ELR (cell line): ENCODE data around the gene VASH1.
"Not testable (repeated sequence)": the region's sequence is repeated elsewhere in the genome, so short reads cannot be mapped to it uniquely, and the experiment has no call there.

Experiments used
- DNase-seq: peaks from one replicate; pipeline ENCODE4 v3.0.0-alpha.2; 2015; ENCODE audit warnings: low read depth

VASH1 gene

DNA sequence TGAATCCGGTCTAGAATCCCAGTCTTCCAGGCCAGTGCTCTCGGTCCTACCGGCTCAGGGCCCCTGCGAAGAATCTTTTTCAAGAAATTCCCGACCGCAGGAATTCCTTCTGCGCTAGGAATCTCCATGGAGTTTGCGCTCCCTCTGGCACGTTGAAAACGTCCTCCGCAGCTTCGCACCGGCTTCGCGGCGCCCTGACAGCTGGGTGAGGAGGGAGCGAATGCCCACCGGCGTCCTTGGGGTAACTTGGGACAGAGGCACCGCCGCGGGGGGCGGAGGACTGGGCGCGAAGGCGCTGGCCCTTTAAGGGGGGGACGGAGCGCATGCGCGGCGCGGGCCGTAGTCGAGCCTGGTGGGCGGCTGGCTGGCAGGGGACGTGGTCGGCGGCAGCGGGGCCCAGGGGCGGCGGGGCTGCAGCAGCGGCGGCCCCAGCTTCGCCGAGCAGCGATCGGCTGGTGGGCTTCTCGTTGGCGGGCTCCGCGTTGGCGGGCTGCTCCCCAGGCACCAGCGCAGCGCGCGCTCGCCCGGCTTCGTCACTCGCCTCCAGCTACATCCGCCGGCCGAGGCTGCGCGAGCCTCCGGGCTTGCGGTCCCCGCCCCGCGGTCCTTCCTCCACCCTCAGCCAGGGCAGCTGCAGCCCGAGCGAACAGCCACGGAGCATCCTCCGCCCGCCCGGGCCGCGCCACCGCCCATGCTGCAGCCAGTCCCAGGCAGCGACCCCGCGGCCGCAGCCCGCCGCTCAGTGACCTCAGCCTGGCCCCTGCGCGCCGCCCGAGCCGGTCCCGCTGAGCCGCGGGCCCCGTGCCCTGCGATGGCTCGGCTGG lies at the start of gene VASH1:
TSS of gene VASH1 (plus strand) at position 333 of the 824 bp plus-strand sequence. CDS start 1,354 bp downstream, outside the sequence.
- peak; percentile 83 for DNase-seq

GRCh38 chr14:76713121-76713520 lies 48.1 kb upstream of the VASH1 start:
- DNase-seq, result no peak

DNA sequence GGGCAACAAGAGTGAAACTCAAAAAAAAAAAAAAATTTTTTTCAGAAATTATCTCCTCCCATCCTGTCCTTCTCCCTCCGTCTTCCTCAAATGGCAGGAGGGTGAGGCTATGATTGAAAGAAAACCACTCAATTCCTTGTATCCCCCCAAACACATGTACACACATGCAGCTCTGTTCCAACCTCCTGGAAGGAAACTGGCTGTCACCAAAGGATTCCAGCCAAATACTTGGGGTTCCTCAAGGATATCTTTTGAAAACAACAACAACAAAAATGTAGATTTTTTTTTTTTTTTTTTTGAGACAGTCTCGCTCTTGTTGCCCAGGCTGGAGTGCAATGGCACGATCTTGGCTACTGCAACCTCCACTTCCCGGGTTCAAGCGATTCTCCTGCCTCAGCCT lies 46.8 kb upstream of the VASH1 start:
- DNase-seq, result no peak

GRCh38 chr14:76715101-76715500 lies 46.2 kb upstream of the VASH1 start:
- DNase-seq, result no peak

DNA sequence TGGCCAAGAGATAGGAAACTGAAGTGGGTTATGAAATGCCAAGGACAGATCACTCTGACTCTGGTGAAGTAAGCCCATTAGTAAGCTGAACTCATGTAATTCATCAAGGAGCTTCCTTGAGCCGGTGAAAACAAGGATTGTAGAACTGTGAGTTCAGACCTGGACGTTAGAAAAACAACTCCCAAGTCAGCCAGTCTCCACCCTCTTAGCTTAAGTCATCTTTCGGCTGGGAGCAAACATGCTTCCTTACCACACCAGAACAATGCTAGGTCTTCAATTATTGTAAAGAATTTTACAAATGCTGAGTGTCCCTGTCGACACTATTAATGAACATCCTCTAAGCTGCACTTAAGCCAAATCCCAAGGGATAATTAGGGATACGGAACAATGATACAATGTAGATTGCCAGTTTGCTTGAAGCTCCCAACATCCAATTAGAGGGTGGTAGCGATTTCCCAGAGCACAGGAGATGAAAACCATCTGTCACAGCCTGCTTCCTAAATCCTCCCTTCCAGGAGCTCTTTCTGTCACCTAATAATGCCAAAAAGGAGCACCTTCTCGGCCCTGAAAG lies 45.7 kb upstream of the VASH1 start:
- no peak for DNase-seq

DNA sequence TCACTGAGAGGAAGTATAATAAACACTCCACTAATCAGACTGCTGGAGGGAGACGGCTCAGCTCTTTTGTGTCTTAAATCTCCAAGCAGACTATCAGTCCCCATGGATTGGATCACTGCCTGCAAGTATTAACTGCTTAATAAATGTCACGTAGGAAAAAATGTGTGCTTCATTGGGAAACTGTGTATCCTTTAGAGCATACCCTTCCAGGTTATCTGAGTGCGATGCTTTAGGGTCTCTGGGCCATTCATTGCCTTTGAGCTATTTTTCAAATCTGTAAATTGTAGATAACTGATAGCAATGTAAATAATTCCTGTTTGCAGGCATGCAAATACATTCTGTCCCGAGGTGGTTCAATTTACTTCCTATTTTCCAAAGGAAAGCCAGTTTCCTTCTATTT lies 45.0 kb upstream of the VASH1 start:
- DNase-seq, result no peak

GRCh38 chr14:76717508-76718290 lies 43.6 kb upstream of the VASH1 start:
- DNase-seq, result no peak

- no peak for DNase-seq
Measured at GRCh38 chr14:76718306-76719040, 42.8 kb upstream of the VASH1 start.

- DNase-seq, result no peak
Measured at GRCh38 chr14:76719666-76720065, 41.6 kb upstream of the VASH1 start.

GRCh38 chr14:76720382-76720813 lies 40.9 kb upstream of the VASH1 start:
- peak; percentile 28 for DNase-seq

DNA sequence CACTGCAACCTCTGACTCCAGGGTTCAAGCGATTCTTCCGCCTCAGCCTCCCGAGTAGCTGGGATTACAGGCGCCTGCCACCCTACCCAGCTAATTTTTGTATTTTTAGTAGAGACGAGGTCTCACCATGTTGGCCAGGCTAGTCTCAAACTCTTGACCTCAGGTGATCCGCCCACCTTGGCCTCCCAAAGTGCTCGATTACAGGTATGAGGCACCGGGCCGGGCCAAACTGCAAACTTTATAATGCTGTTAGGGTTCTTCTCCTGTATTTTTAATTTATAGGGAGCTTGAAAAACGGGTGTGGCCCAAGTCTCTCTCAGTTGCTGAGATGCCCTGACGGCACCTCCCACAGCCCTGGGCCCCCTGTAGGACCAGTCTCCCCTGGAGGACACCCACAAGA lies 39.8 kb upstream of the VASH1 start:
- DNase-seq, result not testable (repeated sequence)

GRCh38 chr14:76724651-76725550 lies 36.4 kb upstream of the VASH1 start:
- no peak for DNase-seq

- DNase-seq, result no peak
Measured at GRCh38 chr14:76726551-76726970, 34.7 kb upstream of the VASH1 start.

- DNase-seq, result no peak
Measured at GRCh38 chr14:76727384-76727783, 33.9 kb upstream of the VASH1 start.

- no peak for DNase-seq
Measured at GRCh38 chr14:76727901-76728300, 33.4 kb upstream of the VASH1 start.

DNA sequence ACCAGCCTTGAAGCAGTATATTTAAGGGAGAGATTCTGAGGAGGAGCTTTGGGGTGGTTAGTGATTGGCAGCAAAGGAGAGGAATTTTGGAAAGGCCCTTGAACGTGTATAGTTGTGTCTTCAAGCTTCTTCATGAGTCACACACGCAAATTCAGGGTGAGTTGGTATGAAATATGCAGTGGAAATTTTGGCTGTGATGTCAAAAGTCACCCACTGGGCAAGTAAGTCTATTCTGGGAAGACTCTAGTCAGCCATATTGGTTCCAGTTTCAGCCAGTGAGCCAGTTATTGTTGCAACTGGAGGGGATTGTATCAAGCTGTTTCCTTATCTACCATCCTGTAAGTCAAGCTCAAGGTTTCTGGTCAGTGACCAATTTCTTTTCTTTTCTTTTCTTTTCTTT lies 32.0 kb upstream of the VASH1 start:
- DNase-seq, result no peak

DNA sequence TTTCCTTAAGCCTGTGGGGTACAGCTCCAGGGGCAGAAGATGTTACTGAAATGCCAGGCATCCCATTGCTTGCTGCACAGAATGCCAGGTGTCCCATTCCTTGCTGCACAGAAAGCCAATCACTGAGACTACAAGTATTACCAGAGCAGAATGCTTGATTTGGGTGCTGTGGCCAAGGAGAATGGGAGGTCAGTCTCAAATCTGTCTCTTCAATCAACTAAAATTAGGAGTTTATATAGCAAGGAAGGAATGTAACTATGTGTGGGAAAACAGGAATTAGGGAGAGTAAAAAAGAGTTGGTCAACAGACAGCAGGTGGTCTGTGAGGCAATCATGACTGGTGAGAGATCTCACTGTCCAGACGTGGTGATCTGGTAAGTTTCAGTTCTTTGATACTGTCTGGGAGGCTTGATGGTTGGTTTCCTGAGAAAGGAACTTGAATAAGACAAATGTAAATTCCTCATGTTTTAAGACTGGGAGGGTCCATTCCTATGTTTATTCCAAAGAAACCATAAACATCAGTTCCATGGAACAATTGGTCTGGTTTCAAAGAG lies 31.2 kb upstream of the VASH1 start:
- DNase-seq, result no peak

- not testable (repeated sequence) for DNase-seq
Measured at GRCh38 chr14:76734501-76734900, 26.8 kb upstream of the VASH1 start.

DNA sequence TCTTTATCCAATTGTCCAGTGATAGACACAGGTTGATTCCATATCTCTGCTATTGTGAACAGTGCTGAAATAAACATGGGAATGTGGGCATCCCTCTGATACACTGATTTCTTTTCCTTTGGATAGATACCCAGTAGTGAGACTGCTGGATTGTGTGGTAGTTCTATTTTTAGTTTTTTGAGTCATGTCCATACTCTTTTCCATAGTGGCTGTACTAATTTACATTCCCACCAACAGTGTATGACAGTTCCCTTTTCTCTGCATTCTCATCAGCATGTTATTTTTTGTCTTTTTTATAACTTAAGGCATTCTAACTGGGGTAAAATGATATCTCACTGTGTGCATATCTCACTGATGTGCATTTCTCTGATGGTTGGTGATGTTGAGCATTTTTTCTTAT lies 24.8 kb upstream of the VASH1 start:
- no peak for DNase-seq

GRCh38 chr14:76741074-76741473 lies 20.2 kb upstream of the VASH1 start:
- DNase-seq, result no peak

- no peak for DNase-seq
Measured at GRCh38 chr14:76742185-76742584, 19.1 kb upstream of the VASH1 start.
